HCT116 (cell line): ENCODE measurements around the gene LGALS9.

Experiments used
- RAD21 ChIP-seq: IDR thresholded peaks from 2 replicates; pipeline ENCODE4 v1.6.1; 2012; ENCODE audit warnings: low read depth, mild to moderate bottlenecking
- ZFX ChIP-seq: fragments of 450-650 bp; IDR thresholded peaks from 2 replicates; pipeline ENCODE4 v1.6.1; 2017

- no peak for TF ChIP-seq ZFX
- no peak for TF ChIP-seq RAD21
Measured at GRCh38 chr17:27666831-27667560, 36.0 kb downstream of the LGALS9 start.
